Activated CD8-positive, alpha-beta T cell treated with anti-CD3 and anti-CD28 coated beads for 36 hours (primary cell): ENCODE data around the gene PROSER2. TPM values are rescaled to one million over a fixed set of nuclear protein-coding genes. Genes with fewer than 3 reads are reported as not detected.

Source experiments
- ATAC-seq: fragments of 200-7000 bp; cut with Tn5 transposase; one replicate; pipeline ENCODE4 v1.10.0; 2021; ENCODE audit warnings: mild to moderate bottlenecking, moderate library complexity
- CTCF ChIA-PET: fragments of 350-600 bp; sonication (Branson Sonifier 250); formaldehyde crosslinking; loops from one replicate; lab custom pipeline; 2021; ENCODE audit warnings: antibody characterized with exemption; lab: Charles Lee
- POLR2A ChIA-PET: fragments of 350-600 bp; sonication (Branson Sonifier 250); formaldehyde crosslinking; loops from one replicate; lab custom pipeline; 2021; ENCODE audit warnings: antibody characterized with exemption; lab: Charles Lee
- DNase-seq: peaks from one replicate; pipeline ENCODE4 v3.0.0-alpha.2; 2020
- H3K27ac Mint-ChIP-seq: one replicate; pipeline ENCODE4 v1.8.0; 2021; ENCODE audit warnings: mild to moderate bottlenecking, mixed read lengths
- H3K27me3 Mint-ChIP-seq: one replicate; pipeline ENCODE4 v1.8.0; 2021; ENCODE audit warnings: mixed read lengths
- H3K36me3 Mint-ChIP-seq: one replicate; pipeline ENCODE4 v1.8.0; 2021; ENCODE audit warnings: low read depth, mixed read lengths
- H3K4me1 Mint-ChIP-seq: one replicate; pipeline ENCODE4 v1.8.0; 2021; ENCODE audit warnings: low read depth, mixed read lengths
- H3K4me3 Mint-ChIP-seq: one replicate; pipeline ENCODE4 v1.8.0; 2021; ENCODE audit warnings: mild to moderate bottlenecking, moderate library complexity, mixed read lengths
- H3K9me3 Mint-ChIP-seq: one replicate; pipeline ENCODE4 v1.8.0; 2021; ENCODE audit warnings: mixed read lengths
- CTCF ChIP-seq: fragments of 200-600 bp; IDR thresholded peaks from one replicate; pipeline ENCODE4 v1.8.0; 2022; ENCODE audit warnings: antibody characterized with exemption, mild to moderate bottlenecking
- intact Hi-C: fragments of 100-400 bp; cut with micrococcal nuclease; formaldehyde crosslinking; loops from one replicate; pipeline ENCODE4 v1.10.0; 2022
- total RNA-seq, 2 experiments: library from RNA; stranded (reverse); gene quantifications; one replicate each; pipeline ENCODE4 v1.2.3, GENCODE V29; 2021

Gene PROSER2
- total RNA-seq, 2 experiments from 2014 or later = 1.1 to 1.7 TPM

- intact Hi-C loops = no loop called here
- no peak for TF ChIP-seq CTCF
- DNase-seq (no peak), ATAC-seq (no peak)
- Mint-ChIP-seq H3K27me3 (peaks cover 38% of the 10 kb centered on the region), H3K4me3 (no peak overlapping the region), H3K27ac (no peak overlapping the region), H3K9me3 (no peaks in the 10 kb centered on the region), H3K4me1 (peaks cover 8% of the 10 kb centered on the region), H3K36me3 (no peaks in the 10 kb centered on the region)
- ChIA-PET POLR2A (no interaction called here), CTCF (interaction anchor here (0.6 kb wide), 1 partner anchor 900 kb away, joined by 4 read pairs; no protein-coding TSS in a partner anchor)
These were observed 4.3 kb downstream of the PROSER2 start for GRCh38 chr10:11827414-11827813.

DNA sequence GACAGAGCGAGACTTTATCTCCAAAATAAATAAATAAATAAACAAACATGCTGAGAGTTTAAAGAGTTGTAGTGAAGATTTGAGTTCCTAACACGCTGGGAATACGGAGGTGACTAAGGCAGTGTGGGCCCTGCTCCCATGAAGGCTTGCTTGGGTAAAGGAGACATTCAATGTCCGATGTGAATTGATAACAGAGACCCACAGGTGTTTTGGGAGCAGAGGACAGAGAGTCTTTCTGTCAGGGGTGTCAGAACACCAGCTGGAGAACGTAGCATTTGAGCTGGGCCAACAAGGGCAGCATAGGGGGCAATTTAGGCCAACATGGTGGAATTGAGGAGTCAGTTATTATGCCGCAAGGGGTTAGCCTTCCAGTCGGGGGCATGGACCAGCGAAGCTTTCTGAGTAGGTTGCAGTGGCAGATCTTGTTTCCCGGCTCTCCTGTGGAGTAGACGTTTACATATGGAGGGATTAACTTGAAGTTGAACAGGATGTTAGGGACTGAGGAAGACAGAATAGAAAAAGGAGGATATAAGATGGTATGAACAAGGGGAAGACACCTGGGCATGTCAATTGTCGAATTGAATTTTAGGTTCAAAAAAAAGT is 5.6 kb downstream of the PROSER2 start:
- POLR2A ChIA-PET = no interaction called here
- TF ChIP-seq CTCF = no peak
- no peak overlapping the region for H3K27ac Mint-ChIP-seq
- peaks cover 39% of the 10 kb centered on the region for H3K27me3 Mint-ChIP-seq
- intact Hi-C loops = no loop called here
- peaks cover 7% of the 10 kb centered on the region for H3K4me1 Mint-ChIP-seq
- H3K9me3 Mint-ChIP-seq = no peaks in the 10 kb centered on the region
- no peaks in the 10 kb centered on the region for H3K36me3 Mint-ChIP-seq
- CTCF ChIA-PET = interaction anchor here (1.0 kb wide), 1 partner anchor 9 kb away, joined by 5 read pairs; no protein-coding TSS in a partner anchor
- ATAC-seq (no peak), DNase-seq (no peak)
- no peak overlapping the region for H3K4me3 Mint-ChIP-seq

- no peaks in the 10 kb centered on the region for H3K36me3 Mint-ChIP-seq
- H3K4me3 Mint-ChIP-seq = no peak overlapping the region
- ATAC-seq = no peak
- no peaks in the 10 kb centered on the region for H3K4me1 Mint-ChIP-seq
- POLR2A ChIA-PET = no interaction called here
- intact Hi-C loops = no loop called here
- TF ChIP-seq CTCF = no peak
- H3K27me3 Mint-ChIP-seq = peaks cover 21% of the 10 kb centered on the region
- DNase-seq = no peak
- no peaks in the 10 kb centered on the region for H3K9me3 Mint-ChIP-seq
- no peak overlapping the region for H3K27ac Mint-ChIP-seq
- CTCF ChIA-PET = interaction anchor here (0.7 to 1.3 kb wide), 2 partner anchors 11 to 38 kb away, joined by 3 to 4 read pairs; no protein-coding TSS in a partner anchor
These were observed 7.8 kb downstream of the PROSER2 start for GRCh38 chr10:11830836-11831519.

- H3K27ac Mint-ChIP-seq = no peak overlapping the region
- H3K4me1 Mint-ChIP-seq = no peaks in the 10 kb centered on the region
- ATAC-seq = no peak
- no peak overlapping the region for H3K4me3 Mint-ChIP-seq
- ChIA-PET POLR2A (no interaction called here), CTCF (interaction anchor here (0.7 to 1.3 kb wide), 2 partner anchors 11 to 39 kb away, joined by 3 to 4 read pairs; no protein-coding TSS in a partner anchor)
- DNase-seq = no peak
- TF ChIP-seq CTCF = no peak
- no peaks in the 10 kb centered on the region for H3K9me3 Mint-ChIP-seq
- intact Hi-C loops = no loop called here
- no peaks in the 10 kb centered on the region for H3K36me3 Mint-ChIP-seq
- peaks cover 17% of the 10 kb centered on the region for H3K27me3 Mint-ChIP-seq
These were observed 8.4 kb downstream of the PROSER2 start for GRCh38 chr10:11831520-11831951.

DNA sequence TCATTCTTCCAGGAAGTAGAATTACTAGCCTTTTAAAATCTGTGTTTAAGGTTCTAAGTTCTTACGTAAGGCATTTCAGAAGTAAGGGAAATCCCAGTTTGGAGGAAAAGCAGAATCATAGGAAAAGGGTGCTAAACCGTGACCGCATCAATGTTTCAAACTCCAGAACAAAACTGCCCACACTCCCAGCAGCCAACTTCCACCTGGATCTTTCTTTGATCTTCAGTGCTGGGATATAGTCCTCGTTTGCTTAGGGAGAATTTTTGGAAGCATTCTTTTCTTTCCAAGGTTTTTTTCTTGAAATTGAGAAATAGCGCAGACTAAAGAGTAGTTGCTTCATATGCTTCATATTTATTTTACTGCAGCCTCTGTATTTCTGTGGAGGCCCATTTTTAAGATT is 8.9 kb downstream of the PROSER2 start:
- no peak for ATAC-seq
- CTCF ChIA-PET = interaction anchor here (0.7 kb wide), 1 partner anchor 39 kb away, joined by 3 read pairs; no protein-coding TSS in a partner anchor
- TF ChIP-seq CTCF = no peak
- no peaks in the 10 kb centered on the region for H3K9me3 Mint-ChIP-seq
- peaks cover 17% of the 10 kb centered on the region for H3K27me3 Mint-ChIP-seq
- DNase-seq = no peak
- H3K36me3 Mint-ChIP-seq = no peaks in the 10 kb centered on the region
- peaks cover 1% of the 10 kb centered on the region for H3K4me1 Mint-ChIP-seq
- no peak overlapping the region for H3K27ac Mint-ChIP-seq
- POLR2A ChIA-PET = no interaction called here
- no peak overlapping the region for H3K4me3 Mint-ChIP-seq
- intact Hi-C loops = no loop called here
